IPS DF 4.7 (cell line): Measurements from ENCODE around the gene CLEC14A.

Experiments
- DNase-seq: peaks from one replicate; pipeline ENCODE4 v3.0.0-alpha.2; 2013; ENCODE audit warnings: low spot score; ENCODE audit errors: extremely low read depth

The CLEC14A gene

DNA sequence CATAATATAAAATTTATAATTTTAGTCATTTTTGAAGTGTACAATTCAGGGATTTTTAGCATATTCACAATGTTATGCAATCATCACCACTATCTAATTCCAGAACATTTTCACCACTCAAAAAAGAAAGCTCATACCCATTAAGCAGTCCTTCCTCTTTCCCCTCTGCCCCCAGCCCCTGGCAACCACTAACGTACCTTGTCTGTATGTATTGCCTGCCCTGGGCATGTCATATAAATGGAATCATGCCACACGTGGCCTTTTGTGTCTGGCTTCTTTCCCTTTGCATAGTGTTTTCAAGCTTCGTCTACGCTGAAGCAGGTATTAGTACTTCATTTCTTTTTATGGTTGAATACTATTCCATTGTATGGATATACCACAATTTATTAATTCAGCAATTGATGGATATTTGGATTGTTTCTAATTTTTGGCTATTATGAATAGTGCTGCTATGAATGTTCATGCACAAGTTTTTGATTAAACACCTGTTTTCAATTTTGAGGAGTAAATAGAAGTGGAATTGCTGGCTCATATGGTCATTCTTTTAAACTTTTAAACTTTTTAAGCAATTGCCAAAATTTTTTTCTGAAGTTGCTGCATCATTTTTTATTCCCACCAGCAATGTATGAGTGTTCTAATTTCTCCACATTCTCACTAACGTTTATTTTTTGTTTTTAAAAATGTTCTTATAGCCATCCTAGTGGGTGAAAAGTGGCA, 49.8 kb downstream of the CLEC14A start:
- no peak for DNase-seq

DNA sequence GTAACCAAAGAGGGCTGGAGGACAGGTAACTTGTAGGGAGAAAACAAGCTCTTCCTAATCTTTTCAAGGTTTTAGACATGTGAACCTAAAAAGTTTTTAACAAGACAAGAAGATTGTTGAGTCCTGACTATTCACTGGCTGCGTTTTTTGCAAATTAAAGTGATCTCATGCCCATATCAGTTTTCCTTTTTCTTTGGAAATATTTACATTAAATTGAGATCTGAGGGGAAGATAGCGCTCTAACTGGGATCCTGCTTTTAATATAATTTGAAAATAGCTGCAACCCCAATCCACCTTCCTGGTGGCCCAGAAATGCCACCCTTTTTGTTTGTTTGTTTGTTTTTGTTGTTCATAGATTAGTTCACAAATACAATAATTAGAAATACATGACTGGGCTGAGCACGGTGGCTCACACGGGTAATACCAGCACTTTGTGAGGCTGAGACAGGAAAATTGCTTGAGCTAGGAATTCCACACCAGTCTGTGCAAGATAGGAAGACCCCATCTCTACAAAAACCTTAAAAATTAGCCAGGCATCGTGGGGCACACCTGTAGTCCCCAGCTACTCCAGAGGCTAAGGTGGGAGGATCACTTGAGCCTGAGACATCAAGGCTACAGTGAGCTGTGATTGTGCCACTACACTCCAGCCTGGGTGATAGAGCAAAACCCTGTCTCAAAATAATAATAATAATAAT, 50.6 kb downstream of the CLEC14A start:
- no peak for DNase-seq

DNA sequence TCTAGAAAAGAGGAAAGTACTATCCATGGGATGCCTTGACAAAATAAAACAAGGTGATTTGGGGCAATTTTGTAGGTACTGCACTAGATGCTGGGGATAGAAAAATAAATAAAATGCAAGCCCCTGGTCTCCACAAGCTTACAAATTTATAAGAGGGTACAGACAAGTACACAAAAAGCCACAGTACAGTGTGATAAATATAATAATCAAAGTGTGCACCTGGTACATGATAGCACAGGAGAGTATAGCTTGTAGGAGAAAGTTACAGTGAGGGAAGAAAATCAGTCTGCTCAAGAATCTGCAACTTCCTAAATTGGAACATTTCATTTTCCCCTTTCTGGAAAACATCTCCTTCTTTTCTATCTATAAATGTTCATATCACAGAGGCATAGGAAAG, 51.2 kb downstream of the CLEC14A start:
- no peak for DNase-seq
